Endothelial cell of umbilical vein (primary cell): ENCODE results near the gene SLC23A2. TPM values are rescaled to one million over a fixed set of nuclear protein-coding genes. Genes with fewer than 3 reads are reported as not detected.

Source experiments
- Bru-seq: library from RNA; stranded (reverse); fragments of 400-500 nt; gene quantifications from one replicate; lab custom pipeline; 2021; lab: Mats Ljungman, UMichigan
- BruChase-seq, 2 experiments: library from RNA; stranded (reverse); fragments of 400-500 nt; gene quantifications; one replicate each; lab custom pipeline; 2021; lab: Mats Ljungman, UMichigan
- BruUV-seq: library from RNA; stranded (reverse); fragments of 400-500 nt; replicated peaks from 2 replicates; lab custom pipeline; 2021; lab: Mats Ljungman, UMichigan
- CTCF ChIA-PET: fragments of 300-600, 350-600 bp; sonication (Branson Sonifier 250); formaldehyde crosslinking; loops from one replicate; lab custom pipeline; 2021; ENCODE audit warnings: antibody characterized with exemption, inconsistent platforms; lab: Charles Lee
- POLR2A ChIA-PET: fragments of 300-600, 350-600 bp; sonication (Branson Sonifier 250); formaldehyde crosslinking; loops from one replicate; lab custom pipeline; 2021; ENCODE audit warnings: antibody characterized with exemption, inconsistent platforms; lab: Charles Lee
- DNase-seq: peaks from one replicate; pipeline ENCODE4 v3.0.0-alpha.2; 2011; ENCODE audit warnings: low read depth, low spot score
- FAIRE-seq: peaks from 2 replicates; lab custom pipeline; 2011; peaks lifted over from hg19 to GRCh38; lab: Jason Lieb, UNC
- H2AFZ ChIP-seq: 2 replicates; pipeline ENCODE4 v1.6.0; 2012; ENCODE audit warnings: low read depth, low read length, control low read depth, inconsistent platforms
- H3K27ac ChIP-seq: 2 replicates; pipeline ENCODE4 v1.5.1; 2011; ENCODE audit warnings: low read depth, mild to moderate bottlenecking, control low read depth, low read length, moderate library complexity; ENCODE audit not compliant: insufficient read depth
- H3K27me3 ChIP-seq, 2 experiments: 2 replicates each; pipeline versions ENCODE4 v1.6.0 to v1.6.1; 2011; ENCODE audit warnings: low read length in 2 of 2, mixed read lengths in 1 of 2; ENCODE audit not compliant: control insufficient read depth in 2 of 2, insufficient read depth in 2 of 2
- H3K36me3 ChIP-seq, 2 experiments: 2 replicates in 1 of 2; 3 replicates in 1 of 2; pipeline ENCODE4 v1.5.1; 2011; ENCODE audit warnings: low read length in 2 of 2, mild to moderate bottlenecking in 1 of 2, moderate library complexity in 1 of 2; ENCODE audit not compliant: control insufficient read depth in 2 of 2, insufficient read depth in 2 of 2; ENCODE audit errors: extremely low read depth in 1 of 2
- H3K4me1 ChIP-seq: 3 replicates; pipeline ENCODE4 v1.5.1; 2011; ENCODE audit warnings: mild to moderate bottlenecking, low read length; ENCODE audit not compliant: control insufficient read depth, insufficient read depth; ENCODE audit errors: extremely low read depth
- H3K4me2 ChIP-seq: 2 replicates; pipeline ENCODE4 v1.6.1; 2011; ENCODE audit warnings: low read length, control low read depth, mixed read lengths; ENCODE audit not compliant: insufficient read depth
- H3K4me3 ChIP-seq, 3 experiments: fragments of 200-600 bp in 1 of 3; sonication (generic), shearing (Covaris generic) in 1 of 3; replicated peaks in 1 of 3; 2 replicates each; pipeline ENCODE4 v1.5.1; 2011 to 2016; ENCODE audit warnings: control low read depth in 3 of 3, low read length in 3 of 3, mild to moderate bottlenecking in 2 of 3, inconsistent platforms in 1 of 3, low read depth in 1 of 3, moderate library complexity in 1 of 3; ENCODE audit not compliant: insufficient read depth in 1 of 3
- H3K79me2 ChIP-seq: 2 replicates; pipeline ENCODE4 v1.6.0; 2012; ENCODE audit warnings: low read length, inconsistent platforms; ENCODE audit not compliant: control insufficient read depth, insufficient read depth
- H3K9ac ChIP-seq: replicated peaks from 2 replicates; pipeline ENCODE3; 2011; ENCODE audit warnings: low read length, control low read depth; ENCODE audit not compliant: insufficient read depth; ENCODE audit errors: extremely low read depth
- H3K9me1 ChIP-seq: replicated peaks from 3 replicates; pipeline ENCODE4 v1.6.0; 2011; ENCODE audit warnings: mild to moderate bottlenecking, low read length; ENCODE audit not compliant: control insufficient read depth, insufficient read depth; ENCODE audit errors: extremely low read depth
- H3K9me3 ChIP-seq: replicated peaks from 2 replicates; pipeline ENCODE4 v1.5.1; 2012; ENCODE audit warnings: low read length, inconsistent platforms; ENCODE audit not compliant: control insufficient read depth, insufficient read depth
- H4K20me1 ChIP-seq: replicated peaks from 2 replicates; pipeline ENCODE3; 2011; ENCODE audit warnings: mild to moderate bottlenecking, low read length; ENCODE audit not compliant: control insufficient read depth, insufficient read depth; ENCODE audit errors: extremely low read depth
- CTCF ChIP-seq, 2 donors: IDR thresholded peaks; 1 replicate in 1 of 2; 2 replicates in 1 of 2; pipeline ENCODE4 v1.5.1; 2011; ENCODE audit warnings: low read length in 2 of 2, mild to moderate bottlenecking in 2 of 2, moderate library complexity in 2 of 2, control low read depth in 1 of 2, inconsistent platforms in 1 of 2, low read depth in 1 of 2; ENCODE audit not compliant: insufficient read depth in 1 of 2; ENCODE audit errors: extremely low read depth in 1 of 2
- MAX ChIP-seq: IDR thresholded peaks from 2 replicates; pipeline ENCODE4 v1.6.1; 2011; ENCODE audit not compliant: insufficient read depth, insufficient read length
- POLR2A ChIP-seq: IDR thresholded peaks from 2 replicates; pipeline ENCODE4 v1.6.1; 2012; ENCODE audit warnings: low read depth, mild to moderate bottlenecking, control low read depth, low read length
- POLR2AphosphoS5 ChIP-seq: IDR thresholded peaks from 2 replicates; pipeline ENCODE4 v1.6.1; 2012; ENCODE audit warnings: low read depth, mild to moderate bottlenecking, control low read depth, low read length, moderate library complexity; ENCODE audit not compliant: insufficient read depth
- dilution Hi-C: fragments of 300-500 bp; cut with MboI; formaldehyde crosslinking; loops from one replicate; pipeline ENCODE4 v1.15.0; 2019; ENCODE audit warnings: low sequenced_read_pairs; ENCODE audit not compliant: extremely low pct_ligation_motif_present
- intact Hi-C: fragments of 100-400 bp; cut with micrococcal nuclease; formaldehyde crosslinking; loops from one replicate; pipeline ENCODE4 v1.10.0; 2022
- long read RNA-seq: library from polyadenylated mRNA; stranded (forward); transcript quantifications from one replicate; pipeline ENCODE4 v2.0.0, GENCODE V29; 2021
- polyA minus RNA-seq, 3 experiments: library from RNA; depleted of rRNA, polyadenylated mRNA; stranded (reverse); fragments of >200 nt; gene quantifications; 1 replicate in 1 of 3; 2 replicates in 2 of 3; pipeline ENCODE4 v1.2.3, GENCODE V29; 2011
- polyA plus RNA-seq, 4 experiments: library from polyadenylated mRNA; depleted of rRNA in 3 of 4; stranded (reverse) in 3 of 4; unstranded in 1 of 4; fragments of >200 nt; gene quantifications; 2 replicates each; pipeline versions ENCODE4 v1.2.1 to v1.2.3, GENCODE V29; 2011 to 2012; ENCODE audit warnings: missing spikeins in 1 of 4
- total RNA-seq: library from RNA; stranded (reverse); gene quantifications from 2 replicates; pipeline ENCODE4 v1.2.3, GENCODE V29; 2021

The SLC23A2 gene
- total RNA-seq (23.3 and 24.4 TPM in 2 replicates), polyA plus RNA-seq (21.6 and 24.5 TPM in 2 replicates), polyA minus RNA-seq (49.1 and 57.1 TPM in 2 replicates), Bru-seq, nascent RNA (percentile 71 among the genes with signal in this experiment), BruChase-seq, experiment 1, labeled RNA remaining after a 6-hour chase (percentile 71 among the genes with signal in this experiment), BruChase-seq, experiment 2, labeled RNA remaining after a 2-hour chase (percentile 64 among the genes with signal in this experiment)
- 12.8 and 13.4 TPM in 2 replicates for polyA plus RNA-seq (2011; cell fraction: cytosol; rRNA removed)
- polyA plus RNA-seq (2011; cell fraction: nucleus; rRNA removed), result 39.2 and 40.8 TPM in 2 replicates
- 15.1 and 17.8 TPM in 2 replicates for polyA plus RNA-seq (2012)
- polyA minus RNA-seq (2011; cell fraction: cytosol; rRNA and poly(A)+ RNA removed), result 5.7 TPM
- 32.7 and 41.9 TPM in 2 replicates for polyA minus RNA-seq (2011; cell fraction: nucleus; rRNA and poly(A)+ RNA removed)
- long read RNA-seq, full-length matches to known transcripts, result 5 of 22 reads
- long read RNA-seq, partial matches to known transcripts, result 2 of 22 reads
- long read RNA-seq, other reads (novel, unspliced or antisense), result 15 of 22 reads

GRCh38 chr20:5001174-5002076 lies at the start of gene SLC23A2:
Gene SLC23A2, minus strand, starts transcription at chr20:5001510. Its CDS starts 68,948 bp downstream, at chr20:4932562.
- no peaks in the 10 kb centered on the region for H4K20me1 ChIP-seq
- BruUV-seq, result no TSS peak
- H3K4me1 ChIP-seq, result peaks cover 13% of the 10 kb centered on the region
- peak within 1 kb of the TSS; percentile 83 for H3K4me2 ChIP-seq
- no peak for FAIRE-seq
- POLR2A ChIA-PET, result no interaction called here
- peaks cover 22% of the 10 kb centered on the region for H3K79me2 ChIP-seq
- H3K36me3 ChIP-seq, result no peaks in the 10 kb centered on the region
- no peaks in the 10 kb centered on the region for H3K9me1 ChIP-seq
- peak within 1 kb of the TSS; percentile 70 to 78 (median 70) for H3K4me3 ChIP-seq
- H3K9me3 ChIP-seq, result no peaks in the 10 kb centered on the region
- intact Hi-C loops (loop anchor here (2.0 kb wide), 1 partner anchor 99 kb away; no protein-coding TSS in a partner anchor), dilution Hi-C loops (no loop called here)
- no peak within 1 kb of the TSS for H3K27ac ChIP-seq
- DNase-seq, result peak; percentile 17
- CTCF ChIA-PET, result interaction anchor here (1.6 to 2.7 kb wide), 2 partner anchors 13 to 99 kb away, joined by 3 to 9 read pairs; no protein-coding TSS in a partner anchor
- TF ChIP-seq POLR2AphosphoS5 (peak; percentile 46), POLR2A (peak; percentile 21), CTCF (IDR thresholded peaks at IDR 0.05; ENCODE audit: extremely low read depth in 1 of 2, insufficient read depth in 1 of 2, low read depth in 1 of 2, low read length in 2 of 2) (no peak), MAX (no peak)
- H3K27me3 ChIP-seq, result no peaks in the 10 kb centered on the region
- H3K9ac ChIP-seq, result peak within 1 kb of the TSS; percentile 52
- peak within 1 kb of the TSS; percentile 99 for H2AFZ ChIP-seq
